ENCODE results near the gene GNLY.
A peak's percentile ranks its signal among the peaks of the same experiment; 100 is the strongest.

Gene GNLY

GRCh38 chr2:85678794-85679672 lies 15.1 kb upstream of the GNLY start:
- TF ChIP-seq CREB1 (IDR thresholded peaks at IDR 0.05; ENCODE audit: low read depth) (no peak), TAF1 (IDR thresholded peaks at IDR 0.05; ENCODE audit: low read depth) (no peak), ZBTB7A (IDR thresholded peaks at IDR 0.05; ENCODE audit: low read depth) (no peak), TCF12 (IDR thresholded peaks at IDR 0.05; ENCODE audit: low read depth) (no peak), CEBPB (IDR thresholded peaks at IDR 0.05) (no peak), EP300 (IDR thresholded peaks at IDR 0.05; ENCODE audit: borderline replicate concordance) (no peak), USF1 (IDR thresholded peaks at IDR 0.05) (no peak), RAD21 (IDR thresholded peaks at IDR 0.05; ENCODE audit: low read depth) (peak; percentile 90), YY1 (IDR thresholded peaks at IDR 0.05; ENCODE audit: low read depth) (no peak), MAX (IDR thresholded peaks at IDR 0.05) (peak; percentile 52), FOXM1 (IDR thresholded peaks at IDR 0.05; ENCODE audit: borderline replicate concordance, low read depth) (no peak), EGR1 (IDR thresholded peaks at IDR 0.05) (no peak), TEAD4 (IDR thresholded peaks at IDR 0.05) (peak; percentile 35; the same call in 1 of the 2 replicates), REST (IDR thresholded peaks at IDR 0.05; ENCODE audit: low read depth) (no peak), NFIC (IDR thresholded peaks at IDR 0.05) (0 out of 2 replicates have a peak, but pooled peaks have one; percentile 43)

- TF ChIP-seq TAF1 (IDR thresholded peaks at IDR 0.05; ENCODE audit: low read depth) (no peak), REST (IDR thresholded peaks at IDR 0.05; ENCODE audit: low read depth) (no peak), EP300 (IDR thresholded peaks at IDR 0.05; ENCODE audit: borderline replicate concordance) (no peak), TEAD4 (IDR thresholded peaks at IDR 0.05) (no peak), ZBTB7A (IDR thresholded peaks at IDR 0.05; ENCODE audit: low read depth) (no peak)
Measured at GRCh38 chr2:85680707-85681371, 13.3 kb upstream of the GNLY start.

- TF ChIP-seq FOXM1 (IDR thresholded peaks at IDR 0.05; ENCODE audit: borderline replicate concordance, low read depth) (no peak), RAD21 (IDR thresholded peaks at IDR 0.05; ENCODE audit: low read depth) (no peak), ZBTB7A (IDR thresholded peaks at IDR 0.05; ENCODE audit: low read depth) (no peak)
Measured at GRCh38 chr2:85681372-85681763, 12.8 kb upstream of the GNLY start.

GRCh38 chr2:85681776-85682175 lies 12.4 kb upstream of the GNLY start:
- TF ChIP-seq MAX (IDR thresholded peaks at IDR 0.05) (no peak), NFIC (IDR thresholded peaks at IDR 0.05) (no peak), USF1 (IDR thresholded peaks at IDR 0.05) (no peak), ZBTB7A (IDR thresholded peaks at IDR 0.05; ENCODE audit: low read depth) (no peak), REST (IDR thresholded peaks at IDR 0.05; ENCODE audit: low read depth) (no peak), EGR1 (IDR thresholded peaks at IDR 0.05) (no peak), CEBPB (IDR thresholded peaks at IDR 0.05) (no peak), RAD21 (IDR thresholded peaks at IDR 0.05; ENCODE audit: low read depth) (no peak), YY1 (IDR thresholded peaks at IDR 0.05; ENCODE audit: low read depth) (no peak)

All from Ishikawa (cell line).